Muscle of back (tissue), 11 donors: Measurements from ENCODE around the gene LNPK. TPM values are rescaled to one million over a fixed set of nuclear protein-coding genes. Genes with fewer than 3 reads are reported as not detected.
"Not testable (repeated sequence)": the region's sequence is repeated elsewhere in the genome, so short reads cannot be mapped to it uniquely, and the experiment has no call there.

Experiments
- DNase-seq, 3 donors: peaks; one replicate each; pipeline versions ENCODE4 v3.0.0 to v3.0.0-alpha.2; 2013
- polyA plus RNA-seq, 10 donors: library from polyadenylated mRNA; unstranded; fragments of 120-200 nt; gene quantifications; one replicate each; pipeline ENCODE4 v1.2.1, GENCODE V29; 2013; ENCODE audit not compliant: insufficient read length in 10 of 10

LNPK gene
- polyA plus RNA-seq, 10 donors = 24.3 to 55.3 (median 34.5) TPM

GRCh38 chr2:175913849-175914743 is 88.0 kb downstream of the LNPK start:
- DNase-seq = not testable (repeated sequence)

- DNase-seq = not testable (repeated sequence)
Measured at GRCh38 chr2:175913267-175913666, 88.8 kb downstream of the LNPK start.

- no peak for DNase-seq
Measured at GRCh38 chr2:175904035-175904434, 98.0 kb downstream of the LNPK start.

GRCh38 chr2:175903384-175903936 is 98.6 kb downstream of the LNPK start:
- DNase-seq = no peak

GRCh38 chr2:175895957-175896356 is 106.1 kb downstream of the LNPK start:
- DNase-seq = not testable (repeated sequence)

- DNase-seq = no peak
Measured at GRCh38 chr2:175892046-175892445, 110.0 kb downstream of the LNPK start.

GRCh38 chr2:175890636-175891242 is 111.3 kb downstream of the LNPK start:
- DNase-seq = no peak

- no peak for DNase-seq
Measured at GRCh38 chr2:175889701-175890302, 112.3 kb downstream of the LNPK start.

GRCh38 chr2:175887776-175888175 is 114.3 kb downstream of the LNPK start:
- no peak for DNase-seq

GRCh38 chr2:175884697-175885393 is 117.2 kb downstream of the LNPK start:
- no peak for DNase-seq

GRCh38 chr2:175883586-175884194 is 118.4 kb downstream of the LNPK start:
- no peak for DNase-seq

GRCh38 chr2:175879679-175880078 is 122.4 kb downstream of the LNPK start:
- no peak for DNase-seq

- peak in 1 of 3 donors; percentile 33 for DNase-seq
Measured at GRCh38 chr2:175877845-175878544, 124.1 kb downstream of the LNPK start.

GRCh38 chr2:175874291-175874690 is 127.8 kb downstream of the LNPK start:
- DNase-seq = peak in 1 of 3 donors; percentile 44

Other genes starting within 250 kb of the LNPK start
- gene EVX2, start 81.7 kb upstream of the LNPK start, polyA plus RNA-seq = under 1 TPM in 2 of 10 donors, not detected in 8; 0.04 TPM
- gene HOXD13, start 90.5 kb upstream of the LNPK start, polyA plus RNA-seq = under 1 TPM in 1 of 10 donors, not detected in 9; 0.11 TPM
- gene HOXD12, start 97.5 kb upstream of the LNPK start, polyA plus RNA-seq = not detected
- not detected for gene HOXD11, start 105.0 kb upstream of the LNPK start, polyA plus RNA-seq
- under 1 TPM; 0.15 to 0.78 (median 0.28) TPM for gene HOXD10, start 114.5 kb upstream of the LNPK start, polyA plus RNA-seq
- gene HOXD9, start 120.5 kb upstream of the LNPK start, polyA plus RNA-seq = 10 to 100 TPM in 1 of 10 donors, 1 to 10 TPM in 9; 4.8 to 11.5 (median 5.7) TPM
- gene HOXD8, start 127.4 kb upstream of the LNPK start, polyA plus RNA-seq = 10 to 100 TPM; 30.6 to 43.1 (median 40.2) TPM
- 10 to 100 TPM in 2 of 10 donors, 1 to 10 TPM in 8; 3.8 to 11.3 (median 7.3) TPM for gene HOXD4, start 149.3 kb upstream of the LNPK start, polyA plus RNA-seq
- gene HOXD3, start 155.0 kb upstream of the LNPK start, polyA plus RNA-seq = 1 to 10 TPM; 2.2 to 5.9 (median 3.2) TPM
- gene HOXD1, start 186.4 kb upstream of the LNPK start, polyA plus RNA-seq = 1 to 10 TPM; 1.1 to 3.2 (median 1.6) TPM